ENCODE data around the gene FBL.
"Not testable (repeated sequence)": the region's sequence is repeated elsewhere in the genome, so short reads cannot be mapped to it uniquely, and the experiment has no call there.

- TF ChIP-seq POLR2A (IDR thresholded peaks at IDR 0.05; ENCODE audit: low read length); NFE2L2 (conservative IDR thresholded peaks at IDR 0.05; ENCODE audit: low read length); MAFK (IDR thresholded peaks at IDR 0.05; ENCODE audit: partially characterized antibody); HOXB5 (CRISPR knock-in tag; IDR thresholded peaks at IDR 0.05); EP300 (IDR thresholded peaks at IDR 0.05); SMC3 (IDR thresholded peaks at IDR 0.05); BHLHE40 (IDR thresholded peaks at IDR 0.05; ENCODE audit: low read depth, low read length); HOXB13 (CRISPR knock-in tag; IDR thresholded peaks at IDR 0.05; ENCODE audit: low read depth): not testable (repeated sequence)
- TF ChIP-seq, protein P1, sequence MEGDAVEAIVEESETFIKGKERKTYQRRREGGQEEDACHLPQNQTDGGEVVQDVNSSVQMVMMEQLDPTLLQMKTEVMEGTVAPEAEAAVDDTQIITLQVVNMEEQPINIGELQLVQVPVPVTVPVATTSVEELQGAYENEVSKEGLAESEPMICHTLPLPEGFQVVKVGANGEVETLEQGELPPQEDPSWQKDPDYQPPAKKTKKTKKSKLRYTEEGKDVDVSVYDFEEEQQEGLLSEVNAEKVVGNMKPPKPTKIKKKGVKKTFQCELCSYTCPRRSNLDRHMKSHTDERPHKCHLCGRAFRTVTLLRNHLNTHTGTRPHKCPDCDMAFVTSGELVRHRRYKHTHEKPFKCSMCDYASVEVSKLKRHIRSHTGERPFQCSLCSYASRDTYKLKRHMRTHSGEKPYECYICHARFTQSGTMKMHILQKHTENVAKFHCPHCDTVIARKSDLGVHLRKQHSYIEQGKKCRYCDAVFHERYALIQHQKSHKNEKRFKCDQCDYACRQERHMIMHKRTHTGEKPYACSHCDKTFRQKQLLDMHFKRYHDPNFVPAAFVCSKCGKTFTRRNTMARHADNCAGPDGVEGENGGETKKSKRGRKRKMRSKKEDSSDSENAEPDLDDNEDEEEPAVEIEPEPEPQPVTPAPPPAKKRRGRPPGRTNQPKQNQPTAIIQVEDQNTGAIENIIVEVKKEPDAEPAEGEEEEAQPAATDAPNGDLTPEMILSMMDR (IDR thresholded peaks at IDR 0.05): not testable (repeated sequence)
These were observed 46.3 kb upstream of the FBL start for GRCh38 chr19:39892506-39892902.

Measured in A549 (cell line).